Articular chondrocyte of knee joint (primary cell): ENCODE measurements around the gene NPHS2. TPM values are rescaled to one million over a fixed set of nuclear protein-coding genes. Genes with fewer than 3 reads are reported as not detected.

ENCODE experiments used
- small RNA-seq: library from RNA; depleted of rRNA; stranded (forward); fragments of <200 nt; gene quantifications from one replicate; pipeline ENCODE3, GENCODE V24; 2012
- total RNA-seq: library from RNA; depleted of rRNA; stranded (reverse); fragments of >200 nt; gene quantifications from 2 replicates; pipeline ENCODE4 v1.2.3, GENCODE V29; 2012

The NPHS2 gene
- not detected in 2 replicates for total RNA-seq

GRCh38 chr1:179575497-179576314, at the start of gene NPHS2:
Gene NPHS2 (minus strand): TSS chr1:179575948. CDS start chr1:179575864, 84 bp downstream.

GRCh38 chr1:179591592-179592580, 16.1 kb upstream of the NPHS2 start, which contains the start of gene TDRD5:
Gene TDRD5 (plus strand): TSS chr1:179591832. CDS start chr1:179592616, 784 bp downstream.

Small RNA genes within 50 kb of the gene (small RNA-seq; reads per million reads assigned to genes)
- gene RNU5F-2P = not detected

Other genes with a start within 250 kb of the NPHS2 start
- gene AXDND1, start 210.0 kb downstream of the NPHS2 start, total RNA-seq = 0.54 and 3.8 TPM in 2 replicates
- not detected in 2 replicates for gene TDRD5, start 15.9 kb upstream of the NPHS2 start, total RNA-seq
- gene FAM163A, start 167.3 kb upstream of the NPHS2 start, total RNA-seq = not detected in 2 replicates